ENCODE measurements around the gene ETHE1.

DNA sequence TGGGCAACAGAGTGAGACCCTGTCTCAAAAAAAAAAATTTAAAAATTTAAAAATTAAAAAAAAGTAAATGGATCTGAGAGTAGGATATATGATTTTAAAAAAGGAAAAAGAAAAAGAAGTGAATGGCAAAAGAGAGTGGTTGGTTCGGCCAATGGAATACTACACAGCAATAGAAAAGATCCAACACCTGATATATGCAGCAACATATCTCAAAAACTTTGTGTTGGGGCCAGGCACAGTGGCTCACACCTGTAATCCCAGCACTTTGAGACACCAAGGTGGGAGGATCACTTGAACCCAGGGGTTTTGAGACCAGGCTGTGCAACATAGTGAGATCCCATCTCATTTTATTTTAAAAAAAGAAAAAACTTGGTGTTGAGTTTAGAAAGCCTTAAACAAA, 60.2 kb downstream of the ETHE1 start:
- TF ChIP-seq, protein P1, sequence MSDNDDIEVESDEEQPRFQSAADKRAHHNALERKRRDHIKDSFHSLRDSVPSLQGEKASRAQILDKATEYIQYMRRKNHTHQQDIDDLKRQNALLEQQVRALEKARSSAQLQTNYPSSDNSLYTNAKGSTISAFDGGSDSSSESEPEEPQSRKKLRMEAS (CRISPR knock-in tag; IDR thresholded peaks at IDR 0.05) = no peak
- TF ChIP-seq, protein P2, sequence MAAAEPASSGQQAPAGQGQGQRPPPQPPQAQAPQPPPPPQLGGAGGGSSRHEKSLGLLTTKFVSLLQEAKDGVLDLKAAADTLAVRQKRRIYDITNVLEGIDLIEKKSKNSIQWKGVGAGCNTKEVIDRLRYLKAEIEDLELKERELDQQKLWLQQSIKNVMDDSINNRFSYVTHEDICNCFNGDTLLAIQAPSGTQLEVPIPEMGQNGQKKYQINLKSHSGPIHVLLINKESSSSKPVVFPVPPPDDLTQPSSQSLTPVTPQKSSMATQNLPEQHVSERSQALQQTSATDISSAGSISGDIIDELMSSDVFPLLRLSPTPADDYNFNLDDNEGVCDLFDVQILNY (CRISPR knock-in tag; IDR thresholded peaks at IDR 0.05) = no peak
- TF ChIP-seq, protein P3, sequence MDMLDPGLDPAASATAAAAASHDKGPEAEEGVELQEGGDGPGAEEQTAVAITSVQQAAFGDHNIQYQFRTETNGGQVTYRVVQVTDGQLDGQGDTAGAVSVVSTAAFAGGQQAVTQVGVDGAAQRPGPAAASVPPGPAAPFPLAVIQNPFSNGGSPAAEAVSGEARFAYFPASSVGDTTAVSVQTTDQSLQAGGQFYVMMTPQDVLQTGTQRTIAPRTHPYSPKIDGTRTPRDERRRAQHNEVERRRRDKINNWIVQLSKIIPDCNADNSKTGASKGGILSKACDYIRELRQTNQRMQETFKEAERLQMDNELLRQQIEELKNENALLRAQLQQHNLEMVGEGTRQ (CRISPR knock-in tag; IDR thresholded peaks at IDR 0.05) = no peak

Measured in WTC11 (cell line).